HG03558 (cell line): ENCODE measurements around the gene XPC.

Source experiments
- ATAC-seq: cut with Tn5 transposase; IDR thresholded peaks from one replicate; pipeline ENCODE4 v1.9.1; 2021; ENCODE audit warnings: moderate number of reproducible peaks; ENCODE audit not compliant: unreplicated experiment; ENCODE audit errors: extremely low read depth

XPC gene

DNA sequence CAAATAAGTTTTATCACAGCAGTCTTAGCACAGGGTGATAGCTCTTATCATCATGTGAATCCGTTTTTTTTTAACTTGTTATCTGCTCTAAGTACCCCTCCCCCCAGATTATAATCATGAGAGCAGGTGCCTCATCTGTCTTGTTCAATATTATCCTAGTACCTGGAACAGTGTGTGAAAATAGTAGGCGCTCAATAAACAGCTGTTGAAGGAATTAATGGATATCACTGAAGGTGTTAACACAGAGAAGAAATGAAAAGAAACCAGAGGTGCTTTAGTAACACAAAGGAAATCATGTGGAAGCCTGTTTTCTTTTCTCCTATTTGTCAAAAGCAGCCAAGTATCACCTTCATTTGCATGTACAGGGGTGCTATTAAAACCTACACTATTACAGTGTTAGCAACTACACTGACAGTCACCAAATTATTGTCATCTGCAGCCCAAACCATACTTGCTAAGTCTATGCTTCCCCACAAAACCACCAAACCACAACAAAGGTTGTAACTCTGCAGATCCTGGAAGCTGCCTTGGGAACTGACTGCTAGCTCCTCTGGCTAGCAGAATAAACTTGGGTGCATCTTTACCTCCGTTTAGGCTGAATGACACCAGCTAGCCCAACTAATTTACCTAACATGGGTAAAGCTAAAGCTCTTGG is 2.9 kb downstream of the XPC start:
- no peak for ATAC-seq

DNA sequence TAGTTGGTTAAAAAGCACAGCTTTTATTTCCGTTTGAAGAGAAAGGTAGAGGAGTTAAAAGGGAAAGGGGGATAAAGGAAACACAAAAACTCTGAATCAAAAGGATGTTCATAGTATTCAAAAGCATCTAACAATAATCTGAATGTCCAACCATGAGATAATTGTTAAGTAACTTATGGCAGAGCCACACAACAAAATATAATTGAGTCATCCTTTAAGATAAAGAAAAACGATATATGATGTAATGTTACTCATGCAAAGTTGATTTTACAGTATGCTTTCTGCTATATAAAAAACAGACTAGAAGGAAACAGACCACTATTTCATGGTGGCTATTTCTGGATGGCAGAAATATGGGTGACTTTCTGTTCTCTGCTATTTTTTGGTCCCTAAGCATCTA is 3.9 kb downstream of the XPC start:
- ATAC-seq: no peak

DNA sequence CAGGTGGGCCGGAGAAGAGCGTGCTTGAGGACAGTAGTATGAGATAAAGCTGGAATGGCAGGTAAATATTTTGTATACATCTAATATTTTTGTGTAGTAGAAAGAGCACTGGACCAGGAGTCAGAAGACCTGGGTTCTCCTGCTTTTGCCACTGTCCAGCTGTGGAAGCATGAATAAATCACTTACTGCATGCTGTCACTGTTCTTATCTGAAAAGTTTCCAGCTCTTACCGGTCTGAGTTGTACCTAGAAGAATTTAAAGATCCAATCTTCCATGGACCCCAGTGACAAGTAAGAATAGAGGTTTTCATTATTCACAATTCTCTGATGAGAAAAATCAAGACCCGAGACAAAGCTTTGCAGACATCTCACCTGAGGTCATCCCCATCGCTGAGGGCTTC is 5.9 kb downstream of the XPC start:
- no peak for ATAC-seq

DNA sequence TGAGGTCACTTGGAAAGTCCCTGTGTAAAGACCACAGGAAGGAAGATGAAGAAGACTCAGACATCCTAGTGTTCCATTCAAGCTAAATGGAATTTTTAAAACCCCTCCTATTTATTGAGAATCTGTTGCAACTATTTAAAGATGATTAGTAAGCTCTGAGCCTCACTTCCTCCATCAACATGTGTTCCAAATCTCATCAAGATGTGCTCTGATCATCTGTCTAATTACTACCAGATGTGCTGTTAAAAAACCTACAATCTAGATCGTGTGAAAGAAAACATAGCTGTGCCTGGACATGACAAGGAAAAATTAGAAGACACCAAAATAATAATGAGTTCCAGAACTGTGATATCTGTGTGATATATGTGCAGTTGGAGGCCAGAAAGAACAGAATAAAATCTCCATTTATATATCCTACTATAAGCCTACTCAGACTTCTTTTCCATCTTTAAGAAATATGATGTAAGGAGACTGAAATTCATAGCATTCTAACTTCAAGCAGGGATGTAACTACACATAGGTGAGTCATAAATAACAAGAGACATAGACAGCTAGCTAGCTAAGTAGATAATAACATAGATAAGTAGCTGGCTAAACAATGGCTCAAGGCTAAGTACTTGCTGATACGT is 7.8 kb downstream of the XPC start:
- no peak for ATAC-seq

DNA sequence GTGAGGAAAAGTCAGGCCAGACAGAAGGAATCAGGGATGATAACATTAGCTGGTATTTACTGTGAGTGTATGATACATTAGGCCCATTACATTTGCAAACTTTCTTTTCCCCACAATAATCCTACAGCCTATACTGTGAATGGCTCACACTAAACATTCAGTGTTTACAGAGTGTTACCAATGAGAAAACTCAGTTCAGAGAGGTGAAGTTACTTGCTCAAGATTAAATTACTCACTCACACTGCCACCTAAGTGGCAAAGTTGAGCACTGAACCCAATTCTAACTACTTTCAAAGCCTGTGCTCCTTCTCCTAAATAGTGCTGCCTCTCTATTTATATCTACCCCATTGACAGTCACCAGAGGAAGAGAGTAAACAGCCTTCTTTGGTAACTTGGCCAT is 8.5 kb downstream of the XPC start:
- ATAC-seq: no peak

DNA sequence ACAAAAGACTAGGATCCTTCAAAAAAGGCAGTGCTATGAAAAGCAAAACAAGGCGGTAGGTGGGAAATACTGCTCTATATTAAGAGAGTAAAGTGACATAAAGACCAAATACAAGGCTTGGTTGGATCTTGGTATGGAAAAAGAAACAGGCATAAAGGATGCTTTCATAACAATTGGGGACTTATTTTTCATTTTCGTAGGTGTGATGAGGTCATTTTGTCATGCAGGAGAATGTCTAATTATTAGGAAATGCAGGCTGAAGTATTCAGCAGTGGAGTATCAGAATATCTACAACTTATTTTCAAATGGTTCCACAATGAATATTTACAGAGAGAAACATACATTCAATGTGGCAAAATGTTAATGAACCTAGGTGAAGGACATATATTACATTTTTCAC is 9.0 kb downstream of the XPC start:
- no peak for ATAC-seq

DNA sequence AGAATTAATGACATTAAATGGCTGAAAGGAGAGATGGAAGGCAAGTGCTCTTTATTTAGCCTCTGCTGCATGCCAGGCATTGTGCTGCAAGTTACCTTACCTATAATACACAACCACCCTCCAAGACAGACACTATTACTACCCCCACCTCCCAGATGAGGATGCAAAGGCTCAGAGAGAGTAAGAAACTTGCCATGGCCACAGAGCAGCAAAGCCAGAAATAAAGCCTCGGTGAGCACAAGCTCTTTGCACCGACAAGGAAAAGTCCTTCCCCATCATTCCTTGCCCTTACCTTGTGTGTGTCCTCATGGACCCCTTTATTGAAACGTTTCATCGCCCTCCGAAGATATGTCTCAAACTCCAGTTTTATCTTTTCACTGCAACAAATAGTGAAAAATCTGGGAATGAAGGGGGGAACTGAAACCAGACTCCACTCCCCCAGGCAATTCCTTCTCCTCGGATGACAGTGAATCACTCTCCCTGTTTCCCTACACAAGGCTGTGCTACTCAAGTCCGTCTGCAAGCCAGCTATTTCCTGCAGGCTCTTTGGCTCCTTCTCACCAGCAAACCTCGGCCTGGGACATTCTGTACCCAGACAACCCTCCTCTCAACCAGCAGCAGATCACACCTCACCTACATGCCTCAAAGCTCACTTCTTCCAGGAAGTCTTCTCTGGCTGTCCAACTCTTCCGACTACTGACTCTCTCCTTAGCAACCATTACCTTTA is 11.4 kb downstream of the XPC start:
- ATAC-seq: no peak

DNA sequence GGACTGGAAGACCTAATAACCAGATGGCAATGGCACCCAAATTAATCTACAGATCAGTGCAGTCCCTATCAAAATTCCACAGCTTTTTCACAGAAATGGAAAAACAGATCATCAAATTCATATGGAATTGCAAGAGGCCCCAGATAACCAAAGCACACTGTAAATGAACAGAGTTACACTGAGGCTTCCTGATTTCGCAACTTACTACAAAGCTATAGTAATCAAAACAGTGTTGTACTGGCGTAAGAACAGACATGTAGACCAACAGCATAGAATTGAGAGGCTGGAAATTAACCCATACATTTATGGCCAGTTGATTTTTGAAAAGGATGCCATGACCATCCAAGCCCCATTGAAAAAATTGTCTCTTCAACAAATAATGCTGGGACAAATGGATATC is 16.2 kb downstream of the XPC start:
- no peak for ATAC-seq

DNA sequence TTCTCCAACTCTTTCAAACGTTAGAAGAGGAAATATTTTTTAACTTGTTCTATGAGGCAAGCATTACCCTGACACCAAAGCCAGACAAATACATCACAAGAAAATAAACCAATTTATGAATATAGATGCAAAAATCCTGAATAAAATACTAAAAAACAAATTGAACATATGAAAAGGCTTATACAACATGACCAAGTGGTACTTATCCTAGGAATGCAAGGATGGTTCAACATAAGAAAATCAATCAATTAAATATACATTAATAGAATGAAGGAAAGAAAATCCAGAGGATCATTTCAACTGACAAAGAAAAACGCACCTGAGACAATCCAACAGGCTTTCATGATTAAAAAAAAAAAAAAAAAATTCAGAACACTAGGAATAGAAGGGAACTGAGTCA is 17.1 kb downstream of the XPC start:
- ATAC-seq: no peak

DNA sequence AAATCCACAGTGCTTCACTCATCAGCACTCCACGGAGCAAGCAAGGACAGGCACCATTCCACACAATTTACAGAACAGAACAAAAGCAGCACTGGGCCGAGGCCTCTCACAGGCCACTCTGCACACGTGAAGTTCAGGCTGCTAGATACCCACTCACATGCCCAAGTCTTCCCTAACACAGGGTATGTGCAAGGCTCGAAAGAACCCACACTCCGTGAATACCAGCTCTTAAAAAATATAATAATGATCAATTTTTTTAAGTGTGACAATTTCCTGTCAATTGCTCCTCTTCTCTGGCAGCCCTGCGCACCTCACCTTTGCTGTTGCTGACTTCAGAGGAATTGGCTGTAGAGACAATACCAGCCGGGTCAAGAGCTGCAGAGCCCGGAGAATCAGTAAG is 19.0 kb downstream of the XPC start:
- ATAC-seq: no peak

DNA sequence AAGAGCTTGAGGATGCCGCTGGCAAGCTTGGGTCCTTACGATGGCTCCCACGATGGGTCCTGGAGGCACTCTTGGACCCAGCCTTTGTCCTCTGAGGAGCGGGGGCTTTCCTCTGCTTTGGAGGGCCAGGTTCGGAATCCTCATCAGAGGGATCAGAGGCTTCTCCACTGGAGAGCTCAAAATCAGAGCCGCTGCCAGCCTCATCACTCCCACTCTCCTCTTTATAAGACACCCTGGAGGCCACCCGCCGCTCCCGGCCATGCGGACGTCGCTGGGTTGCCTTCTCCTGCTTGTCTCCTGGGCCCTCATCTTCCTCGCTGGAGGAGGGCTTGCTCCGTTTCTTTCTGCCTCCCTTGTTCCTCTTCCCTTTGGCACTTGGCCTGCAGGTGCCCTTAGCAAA is 20.0 kb downstream of the XPC start:
- ATAC-seq: no peak

DNA sequence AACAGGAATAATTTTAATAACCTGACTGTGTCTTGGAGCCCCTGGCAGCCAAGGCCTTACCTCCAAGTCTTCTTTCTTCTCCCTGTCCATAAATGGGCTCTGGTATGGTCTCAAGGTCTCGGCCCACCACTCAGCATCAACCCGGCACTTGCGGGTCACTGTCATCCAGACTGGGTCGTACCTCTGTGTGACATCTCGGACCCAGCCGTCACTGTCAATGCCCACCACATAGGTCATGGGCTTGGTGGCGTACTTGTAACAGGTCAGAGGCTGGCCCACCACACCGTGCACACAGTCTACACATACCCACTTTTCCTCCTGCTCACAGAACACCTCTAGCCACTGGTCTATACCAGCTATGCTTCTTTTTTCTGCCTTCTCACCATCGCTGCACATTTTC is 20.4 kb downstream of the XPC start:
- no peak for ATAC-seq

DNA sequence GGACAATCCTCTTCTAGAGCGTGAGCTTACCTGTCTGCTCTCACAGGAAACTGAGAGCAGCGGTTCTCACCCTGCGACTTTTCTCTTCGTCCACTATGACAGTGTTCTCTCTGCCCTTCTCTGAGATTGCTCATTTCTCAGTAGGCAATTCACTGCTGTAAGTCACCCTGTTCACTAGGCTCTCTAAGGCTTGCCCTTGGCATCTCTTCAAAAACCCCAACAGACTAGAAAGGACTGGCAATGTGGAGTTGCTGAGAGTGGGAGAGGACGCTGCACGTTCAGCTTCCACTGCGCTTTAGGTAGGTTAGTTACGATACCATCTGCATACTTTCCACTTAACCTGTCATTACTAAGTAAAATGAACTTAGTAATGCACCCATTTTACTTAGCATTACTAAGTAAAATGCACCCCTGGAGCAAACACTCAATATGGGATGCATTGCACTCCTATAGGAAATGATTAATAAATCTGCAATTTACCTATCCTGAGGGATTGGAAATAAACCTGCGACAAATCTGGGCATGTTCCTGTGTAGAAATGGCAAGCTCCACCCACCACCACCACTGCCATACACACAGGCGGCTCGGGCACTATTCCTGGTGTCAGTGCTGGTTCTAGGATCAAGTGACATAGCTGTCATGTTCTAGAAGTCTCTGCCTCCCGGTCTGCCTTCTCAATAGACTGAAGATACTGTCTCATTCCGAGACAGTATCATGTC is 21.4 kb downstream of the XPC start:
- ATAC-seq: no peak

DNA sequence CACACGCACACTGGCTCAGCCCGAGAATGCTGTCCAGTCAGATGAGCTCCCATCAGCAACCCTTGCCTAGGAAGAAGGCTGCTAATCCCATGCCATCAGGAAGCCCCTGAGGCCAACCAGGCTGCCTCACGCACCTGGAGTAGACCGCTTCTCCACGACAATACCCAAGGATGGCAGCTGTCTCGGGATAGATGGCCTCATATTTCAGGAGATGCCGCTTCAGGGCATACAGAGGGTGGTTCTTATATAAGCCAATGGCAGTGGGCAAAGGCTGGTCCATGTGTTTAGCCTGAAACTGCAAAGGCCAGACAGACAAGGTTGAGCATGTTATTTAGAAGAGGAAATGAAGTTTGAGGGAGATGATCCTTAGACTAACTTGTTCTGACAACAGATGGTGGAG is 22.2 kb downstream of the XPC start:
- ATAC-seq: no peak

DNA sequence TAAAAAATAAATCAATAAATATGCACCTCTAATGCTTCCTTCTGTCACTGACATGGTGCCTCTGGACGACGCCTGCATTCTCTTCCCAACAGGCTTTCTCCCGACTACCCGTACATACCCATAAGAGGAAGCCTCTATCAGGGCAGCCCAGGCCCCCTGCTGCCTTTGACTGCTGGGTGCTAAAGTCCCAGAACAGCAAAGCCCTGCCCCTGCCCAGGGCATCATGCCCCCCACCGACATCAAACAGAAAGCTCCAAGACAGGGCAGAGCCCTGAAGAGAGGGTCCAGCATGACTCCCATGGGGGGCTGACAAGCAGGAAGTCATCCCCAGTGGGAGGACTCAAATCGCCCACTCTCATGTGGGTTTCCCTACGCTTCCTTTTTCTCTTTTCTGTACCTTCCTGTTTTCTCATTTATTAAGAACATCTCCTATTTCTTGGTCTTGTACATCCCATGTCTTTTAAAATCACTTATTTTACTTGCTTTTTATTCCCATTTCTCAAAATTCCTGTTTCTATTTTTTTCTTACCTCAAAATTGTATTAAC is 23.4 kb downstream of the XPC start:
- ATAC-seq: no peak

DNA sequence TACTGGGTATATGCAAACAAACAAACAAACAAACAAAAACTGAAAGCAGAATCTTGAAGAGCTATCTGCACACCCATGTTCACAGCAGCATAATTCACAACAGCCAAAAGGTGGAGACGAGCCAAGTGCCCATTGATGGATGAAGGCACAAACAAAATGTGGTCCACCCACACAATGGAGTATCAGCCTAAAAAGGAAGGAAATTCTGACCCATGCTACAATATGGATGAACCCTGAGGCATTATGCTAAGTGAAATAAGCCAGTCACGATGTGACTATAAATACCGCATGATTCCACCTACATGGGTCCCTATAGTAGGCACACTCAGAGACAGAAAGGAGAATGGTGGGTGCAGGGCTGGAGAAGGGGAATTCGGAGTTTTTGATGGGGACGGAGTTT is 24.1 kb downstream of the XPC start:
- ATAC-seq: no peak

DNA sequence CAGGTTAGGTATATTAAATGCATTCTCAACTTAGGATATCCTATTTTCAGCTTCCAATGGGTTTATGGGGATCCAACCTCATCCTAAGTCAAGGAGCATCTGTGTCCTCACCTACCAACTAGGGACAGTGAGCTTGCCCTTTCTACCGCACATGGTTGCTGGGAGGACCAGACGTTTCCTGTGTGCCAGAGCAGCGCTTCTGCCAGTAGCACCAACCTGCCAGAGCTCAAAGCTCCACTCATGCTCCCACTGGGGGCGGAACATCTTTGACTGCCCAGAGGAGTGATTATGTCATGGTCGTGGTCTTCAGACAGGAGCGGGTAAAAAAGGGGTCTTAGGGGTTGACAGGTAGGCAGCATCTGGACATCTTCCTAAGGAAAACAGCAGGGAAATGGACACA is 24.7 kb downstream of the XPC start:
- no peak for ATAC-seq

DNA sequence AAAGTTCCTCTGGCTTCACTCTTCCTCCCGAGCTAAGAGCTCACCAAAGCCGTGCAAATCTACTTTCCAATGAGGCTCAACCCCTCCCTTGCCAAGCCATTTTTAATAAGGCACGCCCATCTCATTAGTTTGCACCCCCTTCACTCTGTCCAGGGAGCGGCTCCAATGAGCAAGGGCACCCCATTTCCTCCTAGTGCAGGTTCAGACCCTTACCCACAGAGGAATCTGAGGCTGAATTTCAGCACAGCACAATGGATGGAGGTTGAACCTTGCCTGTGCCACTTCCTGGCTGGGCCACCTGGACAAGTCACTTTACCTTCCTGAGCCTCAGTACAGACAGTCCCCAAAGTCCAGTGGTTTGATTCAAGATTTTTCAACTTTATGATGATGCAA is 25.4 kb downstream of the XPC start:
- no peak for ATAC-seq

DNA sequence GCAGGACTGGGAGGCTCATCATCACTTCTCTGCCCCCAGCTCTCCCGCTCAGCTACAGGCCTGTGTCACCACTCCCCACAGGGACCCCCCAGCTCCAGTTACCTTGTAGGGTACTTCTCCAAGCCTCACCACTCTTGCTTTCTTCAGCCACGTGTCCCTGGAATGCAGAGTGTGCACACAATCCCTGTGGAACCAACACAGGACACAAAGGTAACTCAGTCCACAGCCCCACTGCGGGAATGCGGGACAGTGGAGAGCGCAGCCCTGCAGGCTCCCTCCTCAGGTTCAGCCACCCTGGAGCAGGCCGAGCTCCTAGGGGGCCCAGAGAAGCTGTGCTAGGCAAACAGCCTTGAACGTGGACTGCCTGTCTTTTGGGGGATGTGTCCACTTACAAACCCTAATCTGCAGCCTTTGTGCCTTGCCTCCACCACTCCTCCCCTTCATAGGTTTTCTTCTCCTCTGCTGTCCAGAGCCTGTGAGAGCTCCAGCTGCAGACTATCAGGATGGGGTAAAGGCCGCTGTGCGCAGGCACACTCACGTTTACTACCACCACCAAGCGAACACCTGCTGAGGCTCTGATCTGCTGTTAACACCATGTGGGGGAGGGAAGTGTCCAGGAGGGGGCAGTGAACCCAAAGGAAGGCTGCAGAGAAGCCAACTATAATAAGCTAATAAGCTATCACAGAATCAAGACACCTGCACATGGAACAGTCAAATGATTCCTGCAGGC is 26.0 kb downstream of the XPC start:
- no peak for ATAC-seq

DNA sequence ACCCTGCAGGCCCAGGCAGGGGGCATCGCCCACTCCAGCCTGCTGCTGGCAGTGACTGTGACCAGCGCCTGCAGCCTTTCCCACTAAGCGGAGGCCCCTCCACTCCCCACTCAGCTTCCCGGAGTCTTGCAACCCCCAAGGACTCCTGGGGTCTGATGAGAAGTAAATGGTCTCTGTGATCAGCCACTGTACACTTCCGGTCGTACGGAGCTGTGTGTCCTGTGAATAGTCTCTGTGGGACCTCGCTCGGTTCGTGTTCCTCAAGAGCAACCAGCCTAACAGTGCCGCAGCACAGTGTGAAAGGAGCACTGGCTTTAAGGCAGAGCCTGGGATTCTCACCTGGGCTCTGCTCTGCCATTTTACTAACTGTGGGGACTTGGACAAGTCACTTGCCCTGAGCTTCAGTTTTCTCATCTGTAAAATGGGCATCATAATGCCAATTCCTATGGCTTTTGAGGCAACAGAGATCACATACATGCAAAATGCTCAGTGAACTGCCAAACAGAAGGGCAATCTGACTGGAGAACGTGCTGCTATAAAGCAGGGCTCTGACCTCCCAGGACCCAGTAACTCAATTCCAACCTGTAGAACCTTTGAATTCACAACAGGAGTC is 26.8 kb downstream of the XPC start:
- ATAC-seq: no peak
